PC-9 (cell line): Measurements from ENCODE around the gene RHOT1. TPM values are rescaled to one million over a fixed set of nuclear protein-coding genes. Genes with fewer than 3 reads are reported as not detected.
"Not testable (repeated sequence)": the region's sequence is repeated elsewhere in the genome, so short reads cannot be mapped to it uniquely, and the experiment has no call there.

Experiments used
- BruUV-seq: library from RNA; stranded (reverse); fragments of 400-500 nt; replicated peaks from 2 replicates; lab custom pipeline; 2021; lab: Mats Ljungman, UMichigan
- CTCF ChIA-PET: fragments of 300-600 bp; sonication (Branson Sonifier 250); formaldehyde crosslinking; loops from one replicate; lab custom pipeline; 2022; ENCODE audit warnings: antibody characterized with exemption; lab: Charles Lee
- POLR2A ChIA-PET: fragments of 300-600 bp; sonication (Branson Sonifier 250); formaldehyde crosslinking; loops from one replicate; lab custom pipeline; 2022; ENCODE audit warnings: antibody characterized with exemption; ENCODE audit not compliant: unreplicated experiment; lab: Charles Lee
- DNase-seq, 2 experiments: peaks; one replicate each; pipeline versions ENCODE4 v3.0.0 to v3.0.0-alpha.2; 2015 to 2022; ENCODE audit warnings: mixed read lengths in 1 of 2
- H2AFZ ChIP-seq: fragments of 200-600 bp; sonication (generic); 2 replicates; pipeline ENCODE4 v1.8.1; 2017; ENCODE audit warnings: antibody characterized with exemption
- H3F3A ChIP-seq: fragments of 200-600 bp; sonication (generic); 2 replicates; pipeline ENCODE4 v1.8.1; 2017; ENCODE audit warnings: antibody characterized with exemption, mild to moderate bottlenecking, low read depth; ENCODE audit not compliant: insufficient read depth
- H3K27ac ChIP-seq: fragments of 200-600 bp; sonication (generic); 2 replicates; pipeline ENCODE4 v1.6.1; 2016; ENCODE audit warnings: mixed run types
- H3K27me3 ChIP-seq: fragments of 200-600 bp; sonication (generic); 2 replicates; pipeline ENCODE4 v1.6.1; 2016; ENCODE audit warnings: low read depth, mixed run types; ENCODE audit not compliant: insufficient read depth
- H3K36me3 ChIP-seq: fragments of 200-600 bp; sonication (generic); 2 replicates; pipeline ENCODE4 v1.6.1; 2016; ENCODE audit warnings: low read depth, mixed run types
- H3K4me1 ChIP-seq: fragments of 200-600 bp; sonication (generic); replicated peaks from 2 replicates; pipeline ENCODE4 v1.6.1; 2016; ENCODE audit warnings: mixed run types; ENCODE audit not compliant: insufficient read depth
- H3K4me2 ChIP-seq: fragments of 200-600 bp; sonication (generic); 2 replicates; pipeline ENCODE4 v1.6.1; 2017; ENCODE audit warnings: mixed run types
- H3K4me3 ChIP-seq: fragments of 200-600 bp; sonication (generic); 2 replicates; pipeline ENCODE4 v1.6.1; 2016; ENCODE audit warnings: mixed run types
- H3K79me2 ChIP-seq: fragments of 200-600 bp; sonication (generic); 2 replicates; pipeline ENCODE4 v1.6.1; 2017; ENCODE audit warnings: low read depth, mixed run types
- H3K9me2 ChIP-seq: fragments of 200-600 bp; sonication (generic); 2 replicates; pipeline ENCODE4 v1.8.1; 2017; ENCODE audit warnings: mild to moderate bottlenecking; ENCODE audit not compliant: insufficient read depth
- H3K9me3 ChIP-seq: fragments of 200-600 bp; sonication (generic); 2 replicates; pipeline ENCODE4 v1.8.1; 2016; ENCODE audit warnings: low read depth; ENCODE audit not compliant: insufficient read depth
- H4K20me1 ChIP-seq: fragments of 200-600 bp; sonication (generic); 2 replicates; pipeline ENCODE4 v1.8.1; 2017; ENCODE audit not compliant: insufficient read depth
- EZH2 ChIP-seq: fragments of 200-600 bp; sonication (generic); IDR thresholded peaks from 2 replicates; pipeline ENCODE4 v1.8.0; 2017; ENCODE audit warnings: antibody characterized with exemption, low read depth
- intact Hi-C: fragments of 100-400 bp; cut with micrococcal nuclease; formaldehyde crosslinking; loops from one replicate; pipeline ENCODE4 v1.10.0; 2022; ENCODE audit not compliant: unreplicated experiment
- total RNA-seq: library from RNA; stranded (reverse); gene quantifications from 2 replicates; pipeline ENCODE4 v1.2.3, GENCODE V29; 2021
- TF ChIP-seq, protein P1 (sequence below): fragments of 200-600 bp; sonication (generic); conservative IDR thresholded peaks from 2 replicates; pipeline ENCODE4 v1.6.1; 2017; ENCODE audit warnings: mixed run types, antibody characterized with exemption, mild to moderate bottlenecking, moderate library complexity

Gene RHOT1
- total RNA-seq, 1 experiment from 2014 or later = 28.3 TPM

GRCh38 chr17:32143527-32143870 lies 1.2 kb downstream of the RHOT1 start:
- intact Hi-C loops = loop anchor here (2.0 kb wide), 1 partner anchor 137 kb away; the partner anchor contains the start of gene LRRC37B
- no peaks in the 10 kb centered on the region for H3K9me2 ChIP-seq
- ChIA-PET POLR2A (no interaction called here), CTCF (no interaction called here)
- BruUV-seq = no TSS peak
- TF ChIP-seq EZH2 = no peak
- TF ChIP-seq, protein P1, sequence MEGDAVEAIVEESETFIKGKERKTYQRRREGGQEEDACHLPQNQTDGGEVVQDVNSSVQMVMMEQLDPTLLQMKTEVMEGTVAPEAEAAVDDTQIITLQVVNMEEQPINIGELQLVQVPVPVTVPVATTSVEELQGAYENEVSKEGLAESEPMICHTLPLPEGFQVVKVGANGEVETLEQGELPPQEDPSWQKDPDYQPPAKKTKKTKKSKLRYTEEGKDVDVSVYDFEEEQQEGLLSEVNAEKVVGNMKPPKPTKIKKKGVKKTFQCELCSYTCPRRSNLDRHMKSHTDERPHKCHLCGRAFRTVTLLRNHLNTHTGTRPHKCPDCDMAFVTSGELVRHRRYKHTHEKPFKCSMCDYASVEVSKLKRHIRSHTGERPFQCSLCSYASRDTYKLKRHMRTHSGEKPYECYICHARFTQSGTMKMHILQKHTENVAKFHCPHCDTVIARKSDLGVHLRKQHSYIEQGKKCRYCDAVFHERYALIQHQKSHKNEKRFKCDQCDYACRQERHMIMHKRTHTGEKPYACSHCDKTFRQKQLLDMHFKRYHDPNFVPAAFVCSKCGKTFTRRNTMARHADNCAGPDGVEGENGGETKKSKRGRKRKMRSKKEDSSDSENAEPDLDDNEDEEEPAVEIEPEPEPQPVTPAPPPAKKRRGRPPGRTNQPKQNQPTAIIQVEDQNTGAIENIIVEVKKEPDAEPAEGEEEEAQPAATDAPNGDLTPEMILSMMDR = no peak
- no peaks in the 10 kb centered on the region for H3K36me3 ChIP-seq
- peaks cover 4% of the 10 kb centered on the region for H4K20me1 ChIP-seq
- peak overlapping the region; percentile 98 for H3K4me3 ChIP-seq
- DNase-seq = no peak
- H3K79me2 ChIP-seq = peaks cover 37% of the 10 kb centered on the region
- peak overlapping the region; percentile 78 for H3K27ac ChIP-seq
- H2AFZ ChIP-seq = peak overlapping the region; percentile 99
- peaks cover 37% of the 10 kb centered on the region for H3F3A ChIP-seq
- H3K27me3 ChIP-seq = no peaks in the 10 kb centered on the region
- peak overlapping the region; percentile 91 for H3K4me2 ChIP-seq
- peaks cover 10% of the 10 kb centered on the region; the same call in 1 of the 2 replicates for H3K4me1 ChIP-seq
- H3K9me3 ChIP-seq = no peaks in the 10 kb centered on the region

- H3K9me3 ChIP-seq, CTCF ChIA-PET, H3K27ac ChIP-seq, POLR2A ChIA-PET, DNase-seq, H3K9me2 ChIP-seq, H2AFZ ChIP-seq, H3K27me3 ChIP-seq, H3K36me3 ChIP-seq, H4K20me1 ChIP-seq, BruUV-seq, intact Hi-C loops: not testable (repeated sequence)
- Histone ChIP-seq H3K79me2 (peaks cover 41% of the 10 kb centered on the region), H3K4me1 (peaks cover 10% of the 10 kb centered on the region; the same call in 1 of the 2 replicates), H3K4me3 (0 out of 2 replicates have a peak overlapping the region, but pooled peaks have one; percentile 98), H3K4me2 (peak overlapping the region; percentile 91), H3F3A (peaks cover 37% of the 10 kb centered on the region)
Measured at GRCh38 chr17:32144442-32144841, 2.1 kb downstream of the RHOT1 start.

- Histone ChIP-seq H3K4me2 (no peak overlapping the region), H3K79me2 (peaks cover 52% of the 10 kb centered on the region), H3K36me3 (no peaks in the 10 kb centered on the region), H3K4me3 (no peak overlapping the region), H3K9me2 (no peaks in the 10 kb centered on the region), H3F3A (peaks cover 4% of the 10 kb centered on the region), H2AFZ (no peak overlapping the region), H3K4me1 (peaks cover 10% of the 10 kb centered on the region; the same call in 1 of the 2 replicates), H3K9me3 (no peaks in the 10 kb centered on the region), H3K27ac (no peak overlapping the region), H4K20me1 (peaks cover 7% of the 10 kb centered on the region), H3K27me3 (no peaks in the 10 kb centered on the region)
- intact Hi-C loops = no loop called here
- ChIA-PET CTCF (no interaction called here), POLR2A (no interaction called here)
- no peak for DNase-seq
- no peak for TF ChIP-seq EZH2
- TF ChIP-seq, protein P1 = no peak
- no TSS peak for BruUV-seq
Measured at GRCh38 chr17:32148351-32148750, 6.0 kb downstream of the RHOT1 start.

GRCh38 chr17:32150358-32150757 lies 8.1 kb downstream of the RHOT1 start:
- H3K27me3 ChIP-seq = no peaks in the 10 kb centered on the region
- CTCF ChIA-PET = interaction anchor here (0.7 kb wide), 1 partner anchor 239 kb away, joined by 3 read pairs; no protein-coding TSS in a partner anchor
- no peak overlapping the region for H2AFZ ChIP-seq
- no peaks in the 10 kb centered on the region; the same call in 1 of the 2 replicates for H3K4me1 ChIP-seq
- no peak overlapping the region for H3K4me3 ChIP-seq
- peaks cover 7% of the 10 kb centered on the region for H4K20me1 ChIP-seq
- BruUV-seq = no TSS peak
- intact Hi-C loops = no loop called here
- TF ChIP-seq, protein P1 = no peak
- no peak for TF ChIP-seq EZH2
- H3F3A ChIP-seq = no peaks in the 10 kb centered on the region
- POLR2A ChIA-PET = no interaction called here
- peaks cover 33% of the 10 kb centered on the region for H3K79me2 ChIP-seq
- H3K9me3 ChIP-seq = no peaks in the 10 kb centered on the region
- no peak overlapping the region for H3K27ac ChIP-seq
- no peak for DNase-seq
- no peak overlapping the region for H3K4me2 ChIP-seq
- H3K9me2 ChIP-seq = no peaks in the 10 kb centered on the region
- no peaks in the 10 kb centered on the region for H3K36me3 ChIP-seq
